Activated CD4-positive, CD25-positive, alpha-beta regulatory T cell treated with anti-CD3 and anti-CD28 coated beads, Interleukin-2, amount 50 U/mL, for 24 hours (primary cell): ENCODE data around the gene CCL20.
A peak's percentile ranks its signal among the peaks of the same experiment; 100 is the strongest.
"Not testable (repeated sequence)": the region's sequence is repeated elsewhere in the genome, so short reads cannot be mapped to it uniquely, and the experiment has no call there.

Experiments
- ATAC-seq, 2 donors: fragments of 150-1000 bp; cut with Tn5 transposase; one replicate each; pipeline ENCODE4 v1.10.0; 2021; ENCODE audit warnings: mild to moderate bottlenecking in 1 of 2, moderate library complexity in 1 of 2

The CCL20 gene

GRCh38 chr2:227813562-227814353 lies at the start of gene CCL20:
Gene CCL20, plus strand, starts transcription at chr2:227813842. Its CDS starts 70 bp downstream, at chr2:227813912.
- ATAC-seq = no peak

- ATAC-seq = no peak
Observed at GRCh38 chr2:227765788-227766372, 47.8 kb upstream of the CCL20 start.

- ATAC-seq = peak; percentile 58 to 66
Observed at GRCh38 chr2:227766373-227766883, 47.2 kb upstream of the CCL20 start.

GRCh38 chr2:227767830-227768229 lies 45.8 kb upstream of the CCL20 start:
- ATAC-seq = no peak

- no peak for ATAC-seq
Observed at GRCh38 chr2:227772197-227772661, 41.4 kb upstream of the CCL20 start.

GRCh38 chr2:227772932-227773331 lies 40.7 kb upstream of the CCL20 start:
- ATAC-seq = no peak

GRCh38 chr2:227774011-227774624 lies 39.5 kb upstream of the CCL20 start:
- peak in 1 of 2 donors; percentile 14 for ATAC-seq

- peak; percentile 73 to 77 for ATAC-seq
Observed at GRCh38 chr2:227774895-227775842, 38.5 kb upstream of the CCL20 start.

GRCh38 chr2:227780981-227781615 lies 32.5 kb upstream of the CCL20 start:
- no peak for ATAC-seq

GRCh38 chr2:227781841-227782240 lies 31.8 kb upstream of the CCL20 start:
- no peak for ATAC-seq

- ATAC-seq = peak; percentile 21 to 27
Observed at GRCh38 chr2:227782804-227783203, 30.8 kb upstream of the CCL20 start.

GRCh38 chr2:227783404-227784138 lies 30.1 kb upstream of the CCL20 start:
- ATAC-seq = peak; percentile 73 to 87

GRCh38 chr2:227785293-227785692 lies 28.3 kb upstream of the CCL20 start:
- ATAC-seq = no peak

- ATAC-seq = no peak
Observed at GRCh38 chr2:227788561-227789018, 25.1 kb upstream of the CCL20 start.

GRCh38 chr2:227789803-227790202 lies 23.8 kb upstream of the CCL20 start:
- no peak for ATAC-seq

GRCh38 chr2:227793148-227793712 lies 20.4 kb upstream of the CCL20 start:
- no peak for ATAC-seq

GRCh38 chr2:227796045-227796711 lies 17.5 kb upstream of the CCL20 start:
- ATAC-seq = no peak

- not testable (repeated sequence) for ATAC-seq
Observed at GRCh38 chr2:227796768-227797167, 16.9 kb upstream of the CCL20 start.

- no peak for ATAC-seq
Observed at GRCh38 chr2:227799202-227799601, 14.4 kb upstream of the CCL20 start.

GRCh38 chr2:227802882-227803281 lies 10.8 kb upstream of the CCL20 start:
- ATAC-seq = no peak
